Osteoblast (primary cell): ENCODE data around the gene NARS2. TPM values are rescaled to one million over a fixed set of nuclear protein-coding genes. Genes with fewer than 3 reads are reported as not detected.

ENCODE experiments used
- DNase-seq: peaks from one replicate; pipeline ENCODE4 v3.0.0; 2011; ENCODE audit warnings: low spot score, mixed read lengths; ENCODE audit not compliant: insufficient read length; ENCODE audit errors: missing footprints
- H2AFZ ChIP-seq: 2 replicates; pipeline ENCODE4 v1.6.0; 2011; ENCODE audit warnings: mild to moderate bottlenecking, low read length
- H3K27ac ChIP-seq: 2 replicates; pipeline ENCODE4 v1.5.1; 2011; ENCODE audit warnings: mild to moderate bottlenecking, low read depth, low read length, moderate library complexity
- H3K27me3 ChIP-seq: 2 replicates; pipeline ENCODE4 v1.6.0; 2012; ENCODE audit warnings: mild to moderate bottlenecking, control low read depth, inconsistent platforms, low read length, moderate library complexity; ENCODE audit not compliant: insufficient read depth
- H3K36me3 ChIP-seq: 2 replicates; pipeline ENCODE4 v1.5.1; 2011; ENCODE audit warnings: mild to moderate bottlenecking, low read length, control low read depth, moderate library complexity; ENCODE audit not compliant: insufficient read depth
- H3K4me1 ChIP-seq: 2 replicates; pipeline ENCODE4 v1.5.1; 2011; ENCODE audit warnings: mild to moderate bottlenecking, low read length, control low read depth, moderate library complexity; ENCODE audit not compliant: insufficient read depth
- H3K4me2 ChIP-seq: 2 replicates; pipeline ENCODE4 v1.6.0; 2011; ENCODE audit warnings: mild to moderate bottlenecking, low read length; ENCODE audit not compliant: insufficient read depth
- H3K4me3 ChIP-seq: fragments of 200-600 bp; sonication (generic); 3 replicates; pipeline ENCODE4 v1.5.1; 2012; ENCODE audit warnings: mild to moderate bottlenecking, low read length, inconsistent platforms; ENCODE audit not compliant: insufficient read depth
- H3K79me2 ChIP-seq: 2 replicates; pipeline ENCODE4 v1.6.0; 2012; ENCODE audit warnings: mild to moderate bottlenecking, low read length, control low read depth, inconsistent platforms; ENCODE audit not compliant: insufficient read depth
- H3K9me3 ChIP-seq: 2 replicates; pipeline ENCODE4 v1.5.1; 2011; ENCODE audit warnings: low read depth, low read length, control low read depth
- H4K20me1 ChIP-seq: 2 replicates; pipeline ENCODE4 v1.6.0; 2012; ENCODE audit warnings: mild to moderate bottlenecking, low read length, control low read depth; ENCODE audit not compliant: insufficient read depth
- total RNA-seq: library from RNA; depleted of rRNA; stranded (reverse); fragments of >200 nt; gene quantifications from 2 replicates; pipeline ENCODE4 v1.2.3, GENCODE V29; 2012
- TF ChIP-seq, protein P1 (sequence below): IDR thresholded peaks from 2 replicates; pipeline ENCODE4 v1.5.1; 2011; ENCODE audit warnings: mild to moderate bottlenecking, low read depth, low read length, moderate library complexity; ENCODE audit errors: extremely low read depth

NARS2 gene
- total RNA-seq, 1 donor = 19.5 TPM

DNA sequence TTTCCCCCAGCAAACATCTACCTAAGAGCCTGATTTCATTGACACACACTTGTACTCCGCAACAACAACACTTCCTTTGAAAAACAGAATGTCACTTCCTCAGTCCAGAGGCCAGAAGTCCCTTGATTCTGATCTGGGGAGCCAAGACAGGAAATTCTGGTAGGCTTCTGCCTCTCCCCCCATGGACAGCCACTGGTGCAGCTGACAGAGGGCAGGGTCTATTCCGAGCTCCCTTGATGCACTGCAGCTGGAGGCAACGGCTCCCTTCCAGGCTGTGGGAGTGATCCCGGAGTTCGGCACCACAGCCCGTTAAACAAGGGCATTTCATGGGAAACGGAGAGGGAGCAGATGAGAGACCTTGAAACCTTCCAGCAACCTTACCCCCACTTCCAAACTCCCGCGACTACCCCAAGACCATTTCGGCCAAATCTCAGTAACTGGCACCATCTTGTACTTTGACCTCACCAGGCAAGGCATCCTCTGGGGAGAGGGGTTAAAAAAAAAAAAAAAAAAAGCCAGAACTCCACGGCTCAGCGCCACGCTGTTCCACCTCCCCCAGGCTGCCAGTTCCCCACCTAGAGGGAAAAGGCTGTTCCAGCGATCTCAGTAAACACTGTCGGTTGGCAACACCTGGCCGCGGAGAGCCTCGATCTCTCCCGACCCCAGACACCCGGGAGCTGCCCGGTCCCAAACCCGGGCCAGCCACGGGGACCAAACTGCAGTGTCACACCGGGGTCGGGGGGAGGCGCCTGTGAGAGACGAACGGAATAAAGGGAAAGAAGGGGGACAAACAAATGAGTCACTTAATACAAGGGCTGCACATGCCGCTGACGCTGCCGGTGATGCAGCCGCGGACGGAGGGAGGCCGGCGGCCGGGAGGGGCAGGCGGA, 158.1 kb downstream of the NARS2 start:
- H3K27ac ChIP-seq = peak overlapping the region; percentile 93
- TF ChIP-seq, protein P1, sequence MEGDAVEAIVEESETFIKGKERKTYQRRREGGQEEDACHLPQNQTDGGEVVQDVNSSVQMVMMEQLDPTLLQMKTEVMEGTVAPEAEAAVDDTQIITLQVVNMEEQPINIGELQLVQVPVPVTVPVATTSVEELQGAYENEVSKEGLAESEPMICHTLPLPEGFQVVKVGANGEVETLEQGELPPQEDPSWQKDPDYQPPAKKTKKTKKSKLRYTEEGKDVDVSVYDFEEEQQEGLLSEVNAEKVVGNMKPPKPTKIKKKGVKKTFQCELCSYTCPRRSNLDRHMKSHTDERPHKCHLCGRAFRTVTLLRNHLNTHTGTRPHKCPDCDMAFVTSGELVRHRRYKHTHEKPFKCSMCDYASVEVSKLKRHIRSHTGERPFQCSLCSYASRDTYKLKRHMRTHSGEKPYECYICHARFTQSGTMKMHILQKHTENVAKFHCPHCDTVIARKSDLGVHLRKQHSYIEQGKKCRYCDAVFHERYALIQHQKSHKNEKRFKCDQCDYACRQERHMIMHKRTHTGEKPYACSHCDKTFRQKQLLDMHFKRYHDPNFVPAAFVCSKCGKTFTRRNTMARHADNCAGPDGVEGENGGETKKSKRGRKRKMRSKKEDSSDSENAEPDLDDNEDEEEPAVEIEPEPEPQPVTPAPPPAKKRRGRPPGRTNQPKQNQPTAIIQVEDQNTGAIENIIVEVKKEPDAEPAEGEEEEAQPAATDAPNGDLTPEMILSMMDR = peak; percentile 49

DNA sequence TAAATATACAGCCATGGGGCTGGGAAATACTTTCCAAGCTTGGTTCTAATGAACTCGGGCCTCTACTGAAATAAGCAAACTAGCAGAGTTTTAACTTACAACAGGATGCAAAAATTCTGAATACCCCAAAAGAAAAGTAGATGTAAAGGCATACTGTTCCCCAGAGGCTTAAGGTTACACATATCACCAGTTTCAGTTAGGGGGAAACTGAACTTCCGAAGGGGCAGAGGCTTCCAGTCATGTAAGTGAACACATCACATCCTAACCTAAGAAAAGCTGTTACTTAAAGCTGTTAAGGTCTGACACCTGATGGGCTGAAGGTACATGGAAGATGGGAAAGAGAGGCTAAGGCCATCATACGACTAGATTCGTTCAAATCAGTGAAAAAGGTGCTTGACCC, 159.3 kb downstream of the NARS2 start:
- Histone ChIP-seq H3K4me2 (no peak overlapping the region), H3K9me3 (no peaks in the 10 kb centered on the region), H3K79me2 (peaks cover 23% of the 10 kb centered on the region)

More for the DNA sequence above, 158.1 kb downstream of the NARS2 start:
- Histone ChIP-seq H3K4me1 (peaks cover 37% of the 10 kb centered on the region), H3K4me2 (peak overlapping the region; percentile 90), H2AFZ (peak overlapping the region; percentile 82), H3K27me3 (no peaks in the 10 kb centered on the region), H3K9me3 (no peaks in the 10 kb centered on the region), H3K79me2 (peaks cover 14% of the 10 kb centered on the region), H4K20me1 (no peaks in the 10 kb centered on the region), H3K36me3 (no peaks in the 10 kb centered on the region), H3K4me3 (peak overlapping the region; percentile 79)
- peak; percentile 94 for DNase-seq

DNA sequence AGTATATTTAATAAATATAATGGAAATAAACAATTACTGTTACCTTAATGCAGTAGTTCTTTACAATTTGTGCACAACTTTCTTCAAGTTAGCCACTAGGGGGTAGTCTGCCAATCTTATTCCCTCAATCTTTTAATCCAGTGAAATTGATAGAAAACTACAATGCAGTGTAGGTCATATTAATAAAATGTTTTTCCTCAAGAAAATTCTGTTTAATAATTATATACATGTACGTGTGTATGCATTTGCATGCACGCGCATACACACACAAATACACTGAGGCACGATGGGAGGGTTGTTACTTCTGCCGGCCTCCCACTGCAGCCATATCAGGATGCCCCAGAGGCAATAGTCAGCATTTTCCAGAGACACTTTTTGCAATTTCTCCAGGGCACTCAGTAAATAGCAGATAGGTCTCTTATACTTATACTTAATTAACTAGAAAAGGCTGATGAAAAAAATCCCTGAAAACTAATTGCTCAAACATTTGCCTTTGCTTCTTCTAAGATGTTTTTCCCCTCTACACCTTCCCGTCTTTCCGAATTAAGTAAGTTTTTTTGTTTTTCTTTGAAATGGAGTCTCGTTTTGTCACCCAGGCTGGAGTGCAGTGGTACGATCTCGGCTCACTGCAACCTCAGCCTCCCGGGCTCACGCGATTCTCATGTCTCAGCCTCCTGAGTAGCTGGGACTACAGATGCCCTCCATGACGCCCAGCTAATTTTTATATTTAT, 160.2 kb downstream of the NARS2 start:
- Histone ChIP-seq H3K79me2 (peaks cover 26% of the 10 kb centered on the region), H3K4me3 (no peak overlapping the region), H3K9me3 (no peaks in the 10 kb centered on the region), H3K4me2 (no peak overlapping the region), H3K27ac (no peak overlapping the region), H3K36me3 (no peaks in the 10 kb centered on the region), H3K27me3 (no peaks in the 10 kb centered on the region), H3K4me1 (peaks cover 20% of the 10 kb centered on the region), H2AFZ (no peak overlapping the region), H4K20me1 (no peaks in the 10 kb centered on the region)
- peak; percentile 51 for DNase-seq
- TF ChIP-seq, protein P1 = peak; percentile 64

More for the DNA sequence above, 159.3 kb downstream of the NARS2 start:
- TF ChIP-seq, protein P1 = no peak
- no peaks in the 10 kb centered on the region for H3K36me3 ChIP-seq
- H3K4me3 ChIP-seq = no peak overlapping the region
- H3K4me1 ChIP-seq = peaks cover 28% of the 10 kb centered on the region
- DNase-seq = no peak
- H2AFZ ChIP-seq = no peak overlapping the region
- no peaks in the 10 kb centered on the region for H4K20me1 ChIP-seq
- no peaks in the 10 kb centered on the region for H3K27me3 ChIP-seq
- no peak overlapping the region for H3K27ac ChIP-seq

DNA sequence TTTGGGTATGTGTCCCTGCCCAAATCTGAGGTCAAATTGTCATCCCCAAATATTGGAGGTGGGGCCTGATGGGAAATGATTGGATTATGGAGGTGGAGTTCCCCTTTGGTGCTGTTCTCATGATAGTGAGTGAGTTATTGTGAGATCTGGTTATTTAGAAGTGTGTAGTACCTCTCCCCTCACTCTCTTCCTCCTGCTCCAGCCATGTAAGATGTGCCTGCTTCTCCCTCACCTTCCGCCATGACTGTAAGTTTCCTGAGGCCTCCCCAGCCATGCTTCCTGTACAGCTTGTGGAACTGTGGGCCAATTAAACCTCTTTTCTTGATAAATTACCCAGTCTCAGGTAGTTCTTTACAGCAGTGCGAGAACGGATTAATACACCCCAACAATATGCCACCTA, 166.0 kb downstream of the NARS2 start:
- Histone ChIP-seq H3K36me3 (no peaks in the 10 kb centered on the region), H3K79me2 (peaks cover 45% of the 10 kb centered on the region), H3K27ac (no peak overlapping the region), H4K20me1 (peaks cover 8% of the 10 kb centered on the region), H3K4me3 (no peak overlapping the region), H3K9me3 (no peaks in the 10 kb centered on the region), H3K4me2 (no peak overlapping the region), H2AFZ (no peak overlapping the region), H3K4me1 (no peaks in the 10 kb centered on the region), H3K27me3 (no peaks in the 10 kb centered on the region)
- no peak for DNase-seq
- TF ChIP-seq, protein P1 = no peak
